BE2C (cell line): ENCODE data around the gene NFIX.

ENCODE experiments used
- DNase-seq: peaks from one replicate; pipeline ENCODE4 v3.0.0-alpha.2; 2020
- H3K27me3 ChIP-seq: fragments of 250-450 bp; sonication (Bioruptor Pico); 2 replicates; pipeline ENCODE4 v1.5.1; 2020; ENCODE audit warnings: mild to moderate bottlenecking
- H3K36me3 ChIP-seq: fragments of 250-450 bp; sonication (Bioruptor Pico); 2 replicates; pipeline ENCODE4 v1.5.1; 2020; ENCODE audit warnings: mild to moderate bottlenecking
- H3K4me1 ChIP-seq: fragments of 250-450 bp; sonication (Bioruptor Pico); 2 replicates; pipeline ENCODE4 v1.5.1; 2020
- H3K4me3 ChIP-seq: 2 replicates; pipeline ENCODE4 v1.5.1; 2011; ENCODE audit warnings: low read depth, low read length
- H3K9me3 ChIP-seq: fragments of 250-450 bp; sonication (Bioruptor Pico); 2 replicates; pipeline ENCODE4 v1.5.1; 2020
- CTCF ChIP-seq: IDR thresholded peaks from 2 replicates; pipeline ENCODE4 v1.5.1; 2012; ENCODE audit warnings: mild to moderate bottlenecking, low read depth, low read length

NFIX gene

DNA sequence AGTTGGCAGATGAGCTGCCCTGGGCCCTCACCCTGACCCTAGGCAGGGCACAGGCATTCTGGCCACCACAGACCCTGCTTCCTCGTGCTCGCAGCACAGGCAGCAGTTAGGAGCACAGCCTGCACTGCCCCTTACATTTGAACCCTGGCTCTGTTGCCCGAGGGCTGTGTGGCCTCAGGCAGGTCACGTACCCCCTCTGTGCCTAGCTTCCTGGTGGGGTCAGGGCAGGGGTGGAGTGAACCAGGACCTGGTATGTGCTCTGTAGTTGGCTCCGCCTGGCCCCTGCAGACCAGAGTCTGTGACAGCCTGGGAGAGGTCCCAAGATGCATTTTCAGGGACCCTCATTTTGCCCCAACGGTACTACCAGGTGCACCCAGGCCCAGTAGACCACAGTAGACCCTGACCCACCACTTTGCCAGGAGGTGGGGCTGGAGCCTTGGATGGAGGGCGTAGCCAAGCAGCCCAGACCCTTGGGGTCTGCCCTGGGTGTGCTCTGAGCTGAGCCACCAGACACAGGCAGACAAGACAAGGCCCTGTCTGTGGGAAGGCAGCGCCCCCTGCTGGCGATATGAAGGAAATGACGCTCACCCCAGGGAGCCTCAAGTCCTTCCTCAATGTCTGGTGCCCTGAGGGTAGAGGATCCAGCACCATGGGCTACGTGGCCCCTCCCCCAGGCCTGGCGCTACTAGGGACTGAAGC is 98.3 kb downstream of the NFIX start:
- TF ChIP-seq CTCF: peak; percentile 93
- Histone ChIP-seq H3K27me3 (no peaks in the 10 kb centered on the region), H3K4me1 (peaks cover 49% of the 10 kb centered on the region), H3K4me3 (0 out of 2 replicates have a peak overlapping the region, but pooled peaks have one; percentile 10), H3K9me3 (no peaks in the 10 kb centered on the region), H3K36me3 (no peaks in the 10 kb centered on the region)
- peak; percentile 88 for DNase-seq

DNA sequence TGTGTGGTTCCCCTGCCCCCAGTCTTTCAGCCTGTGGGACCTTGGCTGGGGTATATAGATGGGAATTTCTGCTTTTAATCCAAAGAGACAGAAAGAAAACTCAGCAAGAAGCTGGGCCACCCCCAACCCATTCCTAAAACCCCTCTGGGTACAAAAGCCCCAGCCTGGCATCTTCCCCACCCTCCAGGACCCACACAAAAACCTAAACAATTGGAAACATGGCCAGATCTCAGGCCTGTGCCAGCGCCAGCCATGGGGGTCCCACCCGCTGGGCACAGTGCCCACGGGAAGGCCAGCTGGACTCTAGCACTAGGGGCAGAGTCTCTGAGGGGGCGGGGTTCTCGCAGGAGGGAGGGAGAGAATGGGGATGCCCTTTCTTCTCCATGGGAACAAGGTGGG is 98.8 kb downstream of the NFIX start:
- H3K4me1 ChIP-seq: peaks cover 49% of the 10 kb centered on the region
- H3K4me3 ChIP-seq: 0 out of 2 replicates have a peak overlapping the region, but pooled peaks have one; percentile 10
- DNase-seq: peak; percentile 52
- no peaks in the 10 kb centered on the region for H3K27me3 ChIP-seq
- TF ChIP-seq CTCF: no peak
- H3K36me3 ChIP-seq: no peaks in the 10 kb centered on the region
- no peaks in the 10 kb centered on the region for H3K9me3 ChIP-seq

DNA sequence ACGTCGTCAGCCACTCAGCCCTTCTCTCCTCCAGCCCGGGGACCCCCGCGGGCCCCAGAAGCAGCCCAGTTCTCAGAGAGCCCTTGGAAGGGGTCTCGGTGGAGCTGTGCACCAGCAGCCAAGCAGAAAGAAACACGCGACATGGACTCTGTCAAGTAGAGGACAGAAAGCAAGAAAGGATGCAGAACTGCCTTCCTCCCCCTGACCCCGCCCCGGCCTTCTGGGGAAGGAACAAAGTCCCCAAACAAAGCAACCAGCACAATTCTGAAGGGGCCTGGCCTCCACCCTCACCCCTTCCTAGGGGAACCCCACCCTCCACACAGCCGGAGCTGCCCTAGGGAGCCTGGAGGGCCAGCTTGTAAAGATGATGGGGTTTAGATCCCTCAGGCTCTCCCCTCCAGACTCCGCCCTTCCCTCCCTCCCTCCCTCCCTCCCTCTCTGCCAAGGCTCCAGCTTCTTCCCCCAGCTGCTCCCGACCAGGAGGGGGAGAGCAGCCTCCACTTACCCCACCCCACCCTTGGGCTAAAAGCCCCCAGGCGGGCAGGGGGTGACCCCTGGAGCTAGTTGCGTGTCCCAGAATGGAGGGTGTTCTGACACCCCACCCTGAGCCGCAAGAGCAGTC is 99.6 kb downstream of the NFIX start:
- no peak overlapping the region for H3K4me3 ChIP-seq
- peak; percentile 49 for DNase-seq
- TF ChIP-seq CTCF: no peak
- H3K27me3 ChIP-seq: no peaks in the 10 kb centered on the region
- H3K9me3 ChIP-seq: no peaks in the 10 kb centered on the region
- H3K36me3 ChIP-seq: no peaks in the 10 kb centered on the region
- H3K4me1 ChIP-seq: peaks cover 49% of the 10 kb centered on the region

DNA sequence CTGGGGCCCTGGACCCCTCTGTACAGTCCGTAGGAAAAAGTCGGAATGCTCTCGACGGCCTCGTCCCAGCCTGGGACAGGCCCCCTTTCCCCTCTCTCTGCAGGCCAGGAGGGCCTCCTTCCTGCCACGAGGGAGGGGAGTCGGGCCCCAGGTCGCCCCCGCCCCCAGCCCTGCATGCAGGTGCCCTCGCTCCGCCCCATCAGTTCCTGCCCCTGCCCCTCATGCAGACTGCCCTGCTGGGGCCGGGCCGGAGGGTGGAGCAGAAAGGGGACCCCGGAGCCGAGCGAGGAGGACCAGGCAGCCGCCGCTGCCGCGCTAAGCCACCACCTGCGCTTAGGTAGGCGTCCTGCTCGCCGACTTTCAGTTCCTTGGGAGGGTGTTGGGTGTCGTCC is 100.1 kb downstream of the NFIX start:
- Histone ChIP-seq H3K36me3 (0 out of 2 replicates have a peak, but pooled peaks cover 3% of the 10 kb centered on the region), H3K4me1 (peaks cover 44% of the 10 kb centered on the region), H3K9me3 (no peaks in the 10 kb centered on the region), H3K4me3 (no peak overlapping the region), H3K27me3 (no peaks in the 10 kb centered on the region)
- no peak for TF ChIP-seq CTCF
- DNase-seq: no peak

DNA sequence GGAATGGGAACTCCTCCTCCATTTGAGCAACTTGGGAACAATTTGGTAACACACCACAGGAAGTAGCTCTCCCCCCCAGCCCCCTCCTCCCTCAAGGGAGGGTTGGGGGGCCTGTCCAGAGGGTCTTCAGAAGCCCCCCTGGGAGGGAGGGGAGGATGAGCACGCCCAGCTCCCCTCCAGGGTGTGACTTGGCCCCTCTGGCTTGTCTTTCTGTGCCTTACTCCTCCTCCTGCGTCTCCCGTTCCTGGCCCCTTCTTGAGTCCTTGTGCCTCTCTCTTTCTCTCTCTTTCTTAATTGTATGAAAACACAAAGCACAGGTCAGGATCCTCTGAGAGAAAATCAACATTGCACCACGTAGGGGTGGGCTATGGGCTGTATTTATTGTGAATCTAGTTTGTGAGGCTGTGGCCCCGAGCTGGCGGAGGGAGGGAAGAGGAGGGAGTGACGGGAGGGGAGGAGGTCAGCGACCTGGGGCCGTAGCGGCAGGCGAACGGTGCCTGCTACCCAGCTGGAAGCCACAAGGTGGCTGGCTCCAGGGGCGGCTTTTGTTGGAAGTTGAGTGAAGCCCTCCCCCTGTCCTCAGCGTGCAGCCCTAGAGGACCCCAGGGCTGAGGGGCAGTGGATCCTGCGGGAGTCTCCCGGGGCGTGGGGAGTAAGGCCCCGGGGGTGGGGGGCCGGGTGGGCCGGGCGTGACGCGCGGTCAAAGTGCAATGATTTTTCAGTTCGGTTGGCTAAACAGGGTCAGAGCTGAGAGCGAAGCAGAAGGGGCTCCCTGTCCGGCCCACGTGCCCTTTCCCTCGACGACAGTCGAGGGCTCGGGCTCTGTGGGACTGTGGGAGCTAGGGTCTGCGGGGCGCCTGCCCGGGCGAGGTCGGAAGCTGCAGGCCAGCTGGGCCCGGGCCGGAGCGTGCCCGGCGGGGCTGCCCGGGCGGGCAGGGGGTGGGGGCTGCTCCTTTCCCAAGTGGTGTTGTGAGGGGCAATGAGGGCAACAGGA is 101.0 kb downstream of the NFIX start:
- H3K4me3 ChIP-seq: peak overlapping the region; percentile 11
- DNase-seq: peak; percentile 68
- peak; percentile 34 for TF ChIP-seq CTCF
- no peaks in the 10 kb centered on the region for H3K27me3 ChIP-seq
- H3K4me1 ChIP-seq: peaks cover 38% of the 10 kb centered on the region
- H3K36me3 ChIP-seq: 0 out of 2 replicates have a peak, but pooled peaks cover 3% of the 10 kb centered on the region
- no peaks in the 10 kb centered on the region for H3K9me3 ChIP-seq
